IMR-90 (cell line): ENCODE data around the gene PIGM. TPM values are rescaled to one million over a fixed set of nuclear protein-coding genes. Genes with fewer than 3 reads are reported as not detected.

Experiments
- ATAC-seq: fragments of 200-7000 bp; cut with Tn5 transposase; 2 replicates; pipeline ENCODE4 v1.9.1; 2020; ENCODE audit warnings: low read depth, mild to moderate bottlenecking, moderate library complexity
- BruUV-seq: library from RNA; stranded (reverse); fragments of 400-500 nt; replicated peaks from 2 replicates; lab custom pipeline; 2021; lab: Mats Ljungman, UMichigan
- CTCF ChIA-PET: fragments of 300-600 bp; formaldehyde crosslinking; extraction: SDS; loops from one replicate; lab custom pipeline; 2021; ENCODE audit warnings: antibody characterized with exemption; lab: Yijun Ruan, JAX
- POLR2A ChIA-PET: fragments of 300-600 bp; sonication (Branson Sonifier 250); formaldehyde crosslinking; loops from one replicate; lab custom pipeline; 2022; ENCODE audit warnings: antibody characterized with exemption; ENCODE audit not compliant: unreplicated experiment; lab: Charles Lee
- DNase-seq: peaks from one replicate; pipeline ENCODE4 v3.0.0; 2013
- H2AFZ ChIP-seq: replicated peaks from 2 replicates; pipeline ENCODE3; 2013; ENCODE audit warnings: low read length, mild to moderate bottlenecking; ENCODE audit not compliant: poor library complexity
- H2AK5ac ChIP-seq: 2 replicates; pipeline ENCODE4 v1.6.1; 2013; ENCODE audit warnings: low read depth, low read length, inconsistent platforms
- H2AK9ac ChIP-seq: replicated peaks from 2 replicates; pipeline ENCODE3; 2013; ENCODE audit warnings: mild to moderate bottlenecking, low read depth, low read length, moderate library complexity; ENCODE audit not compliant: poor library complexity
- H2BK120ac ChIP-seq: 2 replicates; pipeline ENCODE4 v1.6.1; 2013; ENCODE audit warnings: low read depth, low read length, inconsistent platforms
- H2BK15ac ChIP-seq: 3 replicates; pipeline ENCODE4 v1.6.1; 2013; ENCODE audit warnings: low read depth, low read length, inconsistent platforms
- H2BK20ac ChIP-seq: 2 replicates; pipeline ENCODE4 v1.6.1; 2013; ENCODE audit warnings: low read depth, mild to moderate bottlenecking, inconsistent platforms, low read length, moderate library complexity
- H2BK5ac ChIP-seq: 2 replicates; pipeline ENCODE4 v1.6.1; 2013; ENCODE audit warnings: mild to moderate bottlenecking, low read depth, low read length, inconsistent platforms; ENCODE audit not compliant: poor library complexity, severe bottlenecking
- H3K14ac ChIP-seq: replicated peaks from 2 replicates; pipeline ENCODE4 v1.6.1; 2013; ENCODE audit warnings: low read depth, low read length, inconsistent platforms
- H3K18ac ChIP-seq: 2 replicates; pipeline ENCODE4 v1.6.1; 2013; ENCODE audit warnings: low read depth, low read length, control low read depth
- H3K23ac ChIP-seq: 2 replicates; pipeline ENCODE4 v1.6.1; 2013; ENCODE audit warnings: low read depth, low read length, inconsistent platforms
- H3K27ac ChIP-seq: 2 replicates; pipeline ENCODE4 v1.5.1; 2013; ENCODE audit warnings: mild to moderate bottlenecking, control low read depth, low read length; ENCODE audit not compliant: insufficient read depth
- H3K27me3 ChIP-seq: 2 replicates; pipeline ENCODE4 v1.6.1; 2013; ENCODE audit warnings: low read length; ENCODE audit not compliant: control insufficient read depth, insufficient read depth
- H3K36me3 ChIP-seq: 2 replicates; pipeline ENCODE4 v1.6.1; 2013; ENCODE audit warnings: low read length, mixed read lengths; ENCODE audit not compliant: control insufficient read depth, insufficient read depth
- H3K4ac ChIP-seq: 2 replicates; pipeline ENCODE4 v1.6.1; 2013; ENCODE audit warnings: low read depth, low read length, inconsistent platforms
- H3K4me1 ChIP-seq: 2 replicates; pipeline ENCODE4 v1.6.1; 2013; ENCODE audit warnings: low read length, mixed read lengths; ENCODE audit not compliant: control insufficient read depth, insufficient read depth
- H3K4me2 ChIP-seq: 2 replicates; pipeline ENCODE4 v1.6.1; 2013; ENCODE audit warnings: low read depth, mild to moderate bottlenecking, control low read depth, low read length, moderate library complexity
- H3K4me3 ChIP-seq: 2 replicates; pipeline ENCODE4 v1.5.1; 2013; ENCODE audit warnings: low read depth, mild to moderate bottlenecking, control low read depth, low read length, moderate library complexity; ENCODE audit not compliant: insufficient read depth
- H3K56ac ChIP-seq: 2 replicates; pipeline ENCODE4 v1.6.1; 2013; ENCODE audit warnings: low read length, inconsistent platforms; ENCODE audit not compliant: insufficient read depth; ENCODE audit errors: extremely low read depth
- H3K79me1 ChIP-seq, 2 experiments: 2 replicates each; pipeline ENCODE4 v1.6.1; 2013; ENCODE audit warnings: low read length in 2 of 2, inconsistent platforms in 1 of 2, low read depth in 1 of 2
- H3K9ac ChIP-seq: 2 replicates; pipeline ENCODE4 v1.6.1; 2013; ENCODE audit warnings: low read depth, low read length, control low read depth
- H3K9me1 ChIP-seq: 2 replicates; pipeline ENCODE4 v1.6.1; 2013; ENCODE audit warnings: low read length, inconsistent platforms; ENCODE audit not compliant: insufficient read depth
- H3K9me3 ChIP-seq: 2 replicates; pipeline ENCODE4 v1.6.1; 2013; ENCODE audit warnings: low read length; ENCODE audit not compliant: control insufficient read depth, insufficient read depth
- H4K20me1 ChIP-seq: 2 replicates; pipeline ENCODE4 v1.6.1; 2013; ENCODE audit warnings: low read length, inconsistent platforms; ENCODE audit not compliant: insufficient read depth
- H4K5ac ChIP-seq: 2 replicates; pipeline ENCODE4 v1.6.1; 2013; ENCODE audit warnings: mild to moderate bottlenecking, low read depth, low read length, control low read depth
- H4K8ac ChIP-seq, 2 experiments: 2 replicates each; pipeline ENCODE4 v1.6.1; 2013; ENCODE audit warnings: low read depth in 2 of 2, low read length in 2 of 2, control low read depth in 1 of 2, inconsistent platforms in 1 of 2
- H4K91ac ChIP-seq: 2 replicates; pipeline ENCODE4 v1.6.1; 2013; ENCODE audit warnings: low read depth, low read length, inconsistent platforms; ENCODE audit not compliant: insufficient read depth
- BHLHE40 ChIP-seq: fragments of 150-350 bp; IDR thresholded peaks from 2 replicates; pipeline ENCODE4 v1.6.1; 2016; ENCODE audit warnings: mild to moderate bottlenecking, low read depth, low read length
- CEBPB ChIP-seq: IDR thresholded peaks from 2 replicates; pipeline ENCODE4 v1.6.1; 2012; ENCODE audit warnings: low read depth, low read length, improper control_type of control experiment
- CHD1 ChIP-seq: IDR thresholded peaks from 2 replicates; pipeline ENCODE4 v1.6.1; 2012; ENCODE audit warnings: low read depth, low read length, improper control_type of control experiment
- CTCF ChIP-seq: conservative IDR thresholded peaks from 2 replicates; pipeline ENCODE4 v1.5.1; 2012; ENCODE audit warnings: mild to moderate bottlenecking, low read depth, low read length, improper control_type of control experiment
- ELK1 ChIP-seq: fragments of 150-350 bp; IDR thresholded peaks from 2 replicates; pipeline ENCODE4 v1.6.1; 2016; ENCODE audit warnings: low read depth, mild to moderate bottlenecking, low read length, moderate library complexity, borderline replicate concordance
- FOS ChIP-seq: fragments of 150-350 bp; IDR thresholded peaks from 2 replicates; pipeline ENCODE4 v1.6.1; 2016; ENCODE audit warnings: low read depth, low read length
- MAFK ChIP-seq: IDR thresholded peaks from 2 replicates; pipeline ENCODE4 v1.6.1; 2012; ENCODE audit warnings: low read depth, low read length, improper control_type of control experiment
- MAZ ChIP-seq: IDR thresholded peaks from 2 replicates; pipeline ENCODE4 v1.6.1; 2012; ENCODE audit warnings: low read depth, mild to moderate bottlenecking, low read length, improper control_type of control experiment, moderate library complexity, borderline replicate concordance
- MXI1 ChIP-seq: IDR thresholded peaks from 2 replicates; pipeline ENCODE4 v1.6.1; 2012; ENCODE audit warnings: low read depth, mild to moderate bottlenecking, low read length, moderate library complexity, borderline replicate concordance
- POLR2A ChIP-seq: IDR thresholded peaks from 2 replicates; pipeline ENCODE4 v1.6.1; 2012; ENCODE audit warnings: mild to moderate bottlenecking, low read depth, low read length
- RAD21 ChIP-seq: IDR thresholded peaks from 2 replicates; pipeline ENCODE4 v1.6.1; 2012; ENCODE audit warnings: low read length, improper control_type of control experiment
- RCOR1 ChIP-seq: IDR thresholded peaks from 2 replicates; pipeline ENCODE4 v1.6.1; 2012; ENCODE audit warnings: mild to moderate bottlenecking, low read length, improper control_type of control experiment; ENCODE audit not compliant: insufficient replicate concordance
- RFX5 ChIP-seq: IDR thresholded peaks from 2 replicates; pipeline ENCODE4 v1.8.0; 2012; ENCODE audit warnings: low read depth, mild to moderate bottlenecking, low read length, moderate library complexity
- SMC3 ChIP-seq: fragments of 150-350 bp; IDR thresholded peaks from 2 replicates; pipeline ENCODE4 v1.6.1; 2016; ENCODE audit warnings: low read depth, mild to moderate bottlenecking, antibody characterized with exemption, low read length, moderate library complexity
- USF2 ChIP-seq: fragments of 150-350 bp; IDR thresholded peaks from 2 replicates; pipeline ENCODE4 v1.6.1; 2017; ENCODE audit warnings: mild to moderate bottlenecking, antibody characterized with exemption, low read length, low read depth
- WGBS, 2 experiments: methylation state at CpG; one replicate each; pipeline versions ENCODE4 v1.1.5 to v1.1.7; 2013; ENCODE audit warnings: missing lambda C conversion rate in 2 of 2; ENCODE audit not compliant: insufficient read length in 1 of 2; ENCODE audit errors: extremely low coverage in 2 of 2; 5-methylcytosine and 5-hydroxymethylcytosine counted together
- dilution Hi-C: fragments of 300-500 bp; cut with HindIII; formaldehyde crosslinking; loops from one replicate; pipeline ENCODE4 v1.14.3; 2018; ENCODE audit warnings: low sequenced_read_pairs; ENCODE audit not compliant: unreplicated experiment
- in situ Hi-C: fragments of 300-500 bp; cut with MboI; formaldehyde crosslinking; loops from 3 replicates; pipeline ENCODE4 v1.14.3; 2019; ENCODE audit warnings: low sequenced_read_pairs, inconsistent platforms, mixed read lengths
- intact Hi-C: fragments of 100-400 bp; cut with micrococcal nuclease; formaldehyde crosslinking; loops from 2 replicates; pipeline ENCODE4 v1.10.0; 2022
- polyA plus RNA-seq, 3 experiments: library from polyadenylated mRNA; depleted of rRNA; stranded (reverse); fragments of >200 nt; gene quantifications; 2 replicates each; pipeline ENCODE4 v1.2.3, GENCODE V29; 2012; ENCODE audit warnings: low replicate concordance in 1 of 3
- total RNA-seq: library from RNA; depleted of rRNA; stranded (reverse); fragments of >200 nt; gene quantifications from 2 replicates; pipeline ENCODE4 v1.2.3, GENCODE V29; 2012

Gene PIGM
- total and polyA plus RNA-seq, 2 of the 4 experiments (the other 2 are of a cell fraction), result 2.9 TPM

GRCh38 chr1:160030657-160031364 lies 979 bp downstream of the PIGM start:
- Histone ChIP-seq H3K23ac (no peak overlapping the region; the same call in 1 of the 2 replicates), H3K9me3 (no peaks in the 10 kb centered on the region), H4K8ac (peak overlapping the region; percentile 68 to 82; a peak in 2 of 4 replicates), H3K4me1 (peaks cover 6% of the 10 kb centered on the region), H3K14ac (no peak overlapping the region), H3K9ac (peak overlapping the region; percentile 68), H2BK15ac (no peak overlapping the region), H3K4me3 (peak overlapping the region; percentile 91), H4K20me1 (no peaks in the 10 kb centered on the region), H2AK9ac (no peak overlapping the region), H4K91ac (no peak overlapping the region), H2BK120ac (no peak overlapping the region), H3K4me2 (peak overlapping the region; percentile 96), H3K18ac (no peak overlapping the region), H2BK5ac (no peak overlapping the region), H3K79me1 (peaks cover 9 to 13% of the 10 kb centered on the region in 2 experiments), H3K36me3 (no peaks in the 10 kb centered on the region), H2BK20ac (no peak overlapping the region), H3K27me3 (no peaks in the 10 kb centered on the region; the same call in 1 of the 2 replicates), H3K27ac (no peak overlapping the region), H3K9me1 (peaks cover 4% of the 10 kb centered on the region; the same call in 1 of the 2 replicates), H2AFZ (peak overlapping the region; percentile 96), H2AK5ac (no peak overlapping the region), H3K56ac (no peak overlapping the region), H3K4ac (no peak overlapping the region), H4K5ac (no peak overlapping the region)
- ATAC-seq (no peak), DNase-seq (no peak)
- POLR2A ChIA-PET, result no interaction called here
- intact Hi-C loops (no loop called here), dilution Hi-C loops (no loop called here), in situ Hi-C loops (loop anchor here (10.0 kb wide), 1 partner anchor 246 kb away; the partner anchor contains the start of gene DUSP23)
- no TSS peak for BruUV-seq
- 0% methylated on average over 3 of the region's 23 CpGs; no CpG with 5 or more reads in 1 of the 2 experiments for WGBS, 2 experiments
- CTCF ChIA-PET, result interaction anchor here (1.3 to 1.6 kb wide), 2 partner anchors 12 to 24 kb away, joined by 3 to 7 read pairs; no protein-coding TSS in a partner anchor
- TF ChIP-seq RAD21 (no peak), FOS (no peak), ELK1 (no peak), USF2 (no peak), MXI1 (no peak), MAZ (no peak), SMC3 (no peak), MAFK (no peak), CHD1 (no peak), CTCF (no peak), RFX5 (no peak), POLR2A (no peak), BHLHE40 (no peak), CEBPB (no peak), RCOR1 (no peak)
